Measurements from ENCODE around the gene ZNF576. TPM values are rescaled to one million over a fixed set of nuclear protein-coding genes. Genes with fewer than 3 reads are reported as not detected.
"Not testable (repeated sequence)": the region's sequence is repeated elsewhere in the genome, so short reads cannot be mapped to it uniquely, and the experiment has no call there.

Gene ZNF576
- total RNA-seq, 1 donor from 2014 or later = 9.5 TPM

DNA sequence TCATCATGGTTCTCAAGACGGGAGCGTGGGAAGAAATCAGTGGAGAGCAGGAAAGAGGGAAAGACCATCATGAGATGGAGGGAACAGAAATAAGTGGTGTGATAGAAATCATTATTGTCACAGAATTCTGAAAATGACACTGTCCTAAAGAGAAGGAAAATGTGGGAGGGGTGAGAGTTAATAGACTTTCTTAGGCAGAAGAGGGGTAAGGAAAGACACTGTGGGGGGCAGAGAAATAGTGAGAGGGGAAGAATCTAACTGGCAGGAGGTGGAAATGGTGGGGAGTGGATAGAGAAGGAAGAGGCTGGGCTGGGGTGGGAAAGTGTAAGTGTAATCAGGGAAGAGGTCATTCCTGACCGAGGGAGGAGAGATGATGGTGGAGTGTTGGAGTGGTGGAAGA is 17.6 kb upstream of the ZNF576 start:
- Histone ChIP-seq H3K36me3 (ENCODE audit: control insufficient read depth, insufficient read depth, low read length) (peaks cover 1% of the 10 kb centered on the region), H3K27me3 (ENCODE audit: control insufficient read depth, insufficient read depth, low read length) (no peaks in the 10 kb centered on the region), H3K4me3 (ENCODE audit: low read depth, low read length) (no peak overlapping the region)
- DNase-seq (ENCODE audit: low read depth) (no peak), FAIRE-seq (no peak)
- TF ChIP-seq, protein P1, sequence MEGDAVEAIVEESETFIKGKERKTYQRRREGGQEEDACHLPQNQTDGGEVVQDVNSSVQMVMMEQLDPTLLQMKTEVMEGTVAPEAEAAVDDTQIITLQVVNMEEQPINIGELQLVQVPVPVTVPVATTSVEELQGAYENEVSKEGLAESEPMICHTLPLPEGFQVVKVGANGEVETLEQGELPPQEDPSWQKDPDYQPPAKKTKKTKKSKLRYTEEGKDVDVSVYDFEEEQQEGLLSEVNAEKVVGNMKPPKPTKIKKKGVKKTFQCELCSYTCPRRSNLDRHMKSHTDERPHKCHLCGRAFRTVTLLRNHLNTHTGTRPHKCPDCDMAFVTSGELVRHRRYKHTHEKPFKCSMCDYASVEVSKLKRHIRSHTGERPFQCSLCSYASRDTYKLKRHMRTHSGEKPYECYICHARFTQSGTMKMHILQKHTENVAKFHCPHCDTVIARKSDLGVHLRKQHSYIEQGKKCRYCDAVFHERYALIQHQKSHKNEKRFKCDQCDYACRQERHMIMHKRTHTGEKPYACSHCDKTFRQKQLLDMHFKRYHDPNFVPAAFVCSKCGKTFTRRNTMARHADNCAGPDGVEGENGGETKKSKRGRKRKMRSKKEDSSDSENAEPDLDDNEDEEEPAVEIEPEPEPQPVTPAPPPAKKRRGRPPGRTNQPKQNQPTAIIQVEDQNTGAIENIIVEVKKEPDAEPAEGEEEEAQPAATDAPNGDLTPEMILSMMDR (IDR thresholded peaks at IDR 0.05; ENCODE audit: insufficient read depth, low read length, severe bottlenecking) = no peak

DNA sequence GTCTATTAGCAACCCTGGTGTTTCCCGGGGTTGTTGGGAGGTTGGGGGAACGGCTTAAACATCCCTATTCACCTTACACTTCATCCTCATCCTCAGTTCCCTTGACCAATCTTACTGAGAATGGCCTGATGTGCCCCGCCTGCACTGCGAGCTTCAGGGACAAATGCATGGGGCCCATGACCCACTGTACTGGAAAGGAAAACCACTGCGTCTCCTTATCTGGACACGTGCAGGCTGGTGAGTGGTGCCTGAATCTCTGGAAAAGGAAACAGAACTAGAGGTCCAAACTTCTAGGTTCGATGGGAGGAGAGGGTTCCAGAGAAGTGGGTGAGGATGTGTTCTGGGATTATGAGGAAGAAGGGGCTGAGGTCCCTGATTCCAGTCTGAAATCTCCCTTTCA is 14.9 kb upstream of the ZNF576 start:
- H3K27me3 ChIP-seq (ENCODE audit: control insufficient read depth, insufficient read depth, low read length) = no peaks in the 10 kb centered on the region
- FAIRE-seq (no peak), DNase-seq (ENCODE audit: low read depth) (no peak)
- no peak overlapping the region for H3K4me3 ChIP-seq (ENCODE audit: low read depth, low read length)
- no peaks in the 10 kb centered on the region for H3K36me3 ChIP-seq (ENCODE audit: control insufficient read depth, insufficient read depth, low read length)
- TF ChIP-seq, protein P1 (IDR thresholded peaks at IDR 0.05; ENCODE audit: insufficient read depth, low read length, severe bottlenecking) = no peak

DNA sequence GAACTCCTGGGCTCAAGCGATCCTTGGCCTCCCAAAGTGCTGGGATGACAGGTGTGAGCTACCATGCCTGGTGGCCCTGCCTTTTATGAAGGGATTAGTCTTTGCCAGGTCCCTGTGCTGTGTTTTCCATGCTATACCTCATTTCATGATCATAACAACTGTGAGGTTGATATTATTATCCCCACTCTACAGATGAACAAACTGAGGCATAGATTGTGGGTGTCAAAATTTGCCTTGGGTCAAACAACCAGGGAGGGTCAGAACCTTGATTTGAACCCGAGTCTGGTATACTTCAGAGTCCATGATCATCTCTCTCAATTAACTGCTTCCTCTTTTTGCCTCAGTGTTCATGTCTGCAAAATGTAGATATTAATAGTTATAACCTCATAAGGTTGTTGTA is 13.9 kb upstream of the ZNF576 start:
- TF ChIP-seq, protein P1 (IDR thresholded peaks at IDR 0.05; ENCODE audit: insufficient read depth, low read length, severe bottlenecking) = no peak
- Histone ChIP-seq H3K27me3 (ENCODE audit: control insufficient read depth, insufficient read depth, low read length) (no peaks in the 10 kb centered on the region), H3K4me3 (ENCODE audit: low read depth, low read length) (no peak overlapping the region), H3K36me3 (ENCODE audit: control insufficient read depth, insufficient read depth, low read length) (no peaks in the 10 kb centered on the region)
- DNase-seq (ENCODE audit: low read depth) (no peak), FAIRE-seq (no peak)

DNA sequence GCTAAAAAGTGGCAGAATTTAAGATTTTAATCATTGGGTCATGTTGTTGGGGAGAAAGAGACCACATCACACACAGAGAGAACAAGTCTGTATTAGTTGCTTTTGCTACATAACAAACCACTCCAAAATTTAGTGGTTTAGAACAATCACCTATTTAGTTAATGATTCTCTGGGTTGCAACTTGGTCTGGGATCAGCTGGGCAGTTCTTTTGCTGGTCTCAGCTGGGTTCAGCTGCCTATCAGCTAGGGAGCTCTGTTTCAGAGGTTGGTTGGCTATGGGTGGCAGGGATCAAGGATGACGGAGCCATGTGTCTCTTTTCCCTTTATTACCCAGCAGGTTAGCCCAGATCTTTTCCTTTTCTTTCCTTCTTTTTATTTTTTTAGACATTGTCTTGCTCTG is 11.9 kb upstream of the ZNF576 start:
- Histone ChIP-seq H3K36me3 (ENCODE audit: control insufficient read depth, insufficient read depth, low read length) (no peaks in the 10 kb centered on the region), H3K4me3 (ENCODE audit: low read depth, low read length) (no peak overlapping the region), H3K27me3 (ENCODE audit: control insufficient read depth, insufficient read depth, low read length) (no peaks in the 10 kb centered on the region)
- FAIRE-seq (no peak), DNase-seq (ENCODE audit: low read depth) (no peak)
- TF ChIP-seq, protein P1 (IDR thresholded peaks at IDR 0.05; ENCODE audit: insufficient read depth, low read length, severe bottlenecking) = no peak

DNA sequence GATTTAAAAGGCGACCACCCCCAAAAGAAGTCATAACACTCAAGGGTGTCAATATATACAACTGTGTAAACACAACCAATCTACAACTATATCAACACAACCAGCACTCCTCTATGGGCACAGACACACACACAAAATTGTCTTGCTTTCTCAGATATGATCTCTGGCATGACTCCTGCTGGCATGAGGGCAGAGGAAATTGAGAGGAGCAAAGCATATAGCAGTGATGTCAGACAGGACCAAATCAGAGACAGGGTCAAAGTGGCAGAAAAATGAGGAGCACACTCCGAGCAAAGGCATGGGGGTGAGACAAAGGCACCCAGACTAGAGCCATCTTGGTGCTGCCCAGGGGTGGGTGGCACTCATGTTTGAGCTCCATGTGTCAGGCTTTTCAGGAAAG is 10.0 kb upstream of the ZNF576 start:
- Histone ChIP-seq H3K36me3 (ENCODE audit: control insufficient read depth, insufficient read depth, low read length) (peaks cover 3% of the 10 kb centered on the region), H3K27me3 (ENCODE audit: control insufficient read depth, insufficient read depth, low read length) (no peaks in the 10 kb centered on the region), H3K4me3 (ENCODE audit: low read depth, low read length) (no peak overlapping the region)
- peak; percentile 64 for FAIRE-seq
- no peak for DNase-seq (ENCODE audit: low read depth)
- TF ChIP-seq, protein P1 (IDR thresholded peaks at IDR 0.05; ENCODE audit: insufficient read depth, low read length, severe bottlenecking) = no peak

DNA sequence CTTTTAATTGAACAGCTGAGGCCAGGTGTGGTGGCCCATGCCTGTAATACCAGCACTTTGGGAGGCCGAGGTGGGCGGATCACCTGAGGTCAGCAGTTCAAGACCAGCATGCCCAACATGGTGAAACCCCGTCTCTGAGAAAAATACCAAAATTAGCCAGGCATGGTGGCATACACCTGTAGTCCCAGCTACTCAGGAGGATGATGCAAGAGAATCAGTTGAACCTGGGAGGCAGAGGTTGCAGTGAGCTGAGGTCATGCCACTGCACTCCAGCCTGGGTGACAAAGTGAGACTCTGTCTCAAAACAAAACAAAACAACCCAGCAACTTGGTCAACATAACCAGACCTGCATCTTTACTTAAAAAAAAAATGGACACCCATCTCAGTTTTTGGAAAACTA is 9.4 kb upstream of the ZNF576 start:
- H3K4me3 ChIP-seq (ENCODE audit: low read depth, low read length); H3K36me3 ChIP-seq (ENCODE audit: control insufficient read depth, insufficient read depth, low read length); FAIRE-seq; DNase-seq (ENCODE audit: low read depth); H3K27me3 ChIP-seq (ENCODE audit: control insufficient read depth, insufficient read depth, low read length): not testable (repeated sequence)
